GM19324 (cell line): Measurements from ENCODE around the gene ADCK1.
"Not testable (repeated sequence)": the region's sequence is repeated elsewhere in the genome, so short reads cannot be mapped to it uniquely, and the experiment has no call there.

Source experiments
- ATAC-seq: cut with Tn5 transposase; IDR thresholded peaks from one replicate; pipeline ENCODE4 v1.9.1; 2021; ENCODE audit warnings: mild to moderate bottlenecking, moderate library complexity; ENCODE audit not compliant: unreplicated experiment, low FRiP score

ADCK1 gene

DNA sequence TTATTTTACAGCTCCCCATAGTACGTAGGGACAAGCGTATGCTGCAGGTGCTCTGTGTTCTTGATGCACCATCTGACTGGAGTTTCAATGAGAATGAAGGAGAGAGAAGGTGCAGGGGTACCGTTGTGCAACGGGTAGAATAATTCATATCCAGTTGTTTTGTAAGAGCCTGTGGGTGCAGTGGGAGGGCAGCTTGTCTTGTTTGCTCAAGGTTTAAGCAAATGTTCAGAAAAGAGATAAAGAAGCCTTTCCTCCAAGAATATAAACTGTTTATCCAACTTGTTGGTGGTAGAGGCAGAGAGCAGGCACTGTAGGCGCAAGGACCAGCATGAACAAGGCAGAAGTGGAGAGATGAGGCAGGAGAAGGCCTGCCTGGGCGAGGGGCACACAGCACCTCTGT is 64.2 kb downstream of the ADCK1 start:
- ATAC-seq = no peak

DNA sequence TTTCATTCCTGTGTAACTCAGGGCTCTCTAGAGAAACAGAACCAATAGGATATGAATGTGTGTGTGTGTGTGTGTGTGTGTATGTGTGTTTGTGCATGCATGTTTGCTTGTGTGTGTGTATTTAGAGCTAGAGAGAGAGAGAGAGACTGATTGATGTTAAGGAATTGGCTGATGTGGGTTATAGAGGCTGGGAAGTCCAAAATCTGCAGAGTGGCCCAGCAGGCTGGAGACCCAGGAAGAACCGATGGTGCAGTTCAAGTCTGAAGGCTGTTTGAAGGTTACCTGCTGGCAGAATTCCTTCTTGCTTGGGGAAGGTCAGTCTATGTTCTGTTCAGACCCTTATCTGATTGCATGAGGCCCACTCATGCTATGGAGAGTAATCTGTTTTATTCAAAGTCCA is 64.7 kb downstream of the ADCK1 start:
- ATAC-seq = no peak

GRCh38 chr14:77865455-77865854 is 65.5 kb downstream of the ADCK1 start:
- ATAC-seq = no peak

- no peak for ATAC-seq
Observed at GRCh38 chr14:77866932-77867331, 67.0 kb downstream of the ADCK1 start.

GRCh38 chr14:77867476-77867875 is 67.6 kb downstream of the ADCK1 start:
- ATAC-seq = no peak

GRCh38 chr14:77868552-77869285 is 68.8 kb downstream of the ADCK1 start:
- ATAC-seq = no peak

DNA sequence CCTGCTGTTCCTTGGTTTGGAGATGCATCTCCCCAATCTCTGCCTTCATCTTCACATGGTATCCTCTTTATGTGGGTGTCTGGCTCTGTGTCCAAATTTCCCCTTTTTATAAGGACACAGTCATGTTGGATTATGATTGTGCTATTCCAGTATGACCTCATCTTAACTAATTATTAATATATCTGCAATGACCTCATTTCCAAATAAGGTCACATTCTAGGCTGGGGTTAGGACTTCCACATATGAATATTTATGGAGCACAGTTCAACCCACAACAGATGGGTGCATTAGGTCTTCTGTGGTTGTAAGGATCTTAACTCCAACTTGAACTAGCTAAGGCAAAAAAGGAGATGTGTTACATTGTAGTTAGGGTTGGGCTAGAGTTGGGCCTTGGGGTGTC is 69.4 kb downstream of the ADCK1 start:
- no peak for ATAC-seq

DNA sequence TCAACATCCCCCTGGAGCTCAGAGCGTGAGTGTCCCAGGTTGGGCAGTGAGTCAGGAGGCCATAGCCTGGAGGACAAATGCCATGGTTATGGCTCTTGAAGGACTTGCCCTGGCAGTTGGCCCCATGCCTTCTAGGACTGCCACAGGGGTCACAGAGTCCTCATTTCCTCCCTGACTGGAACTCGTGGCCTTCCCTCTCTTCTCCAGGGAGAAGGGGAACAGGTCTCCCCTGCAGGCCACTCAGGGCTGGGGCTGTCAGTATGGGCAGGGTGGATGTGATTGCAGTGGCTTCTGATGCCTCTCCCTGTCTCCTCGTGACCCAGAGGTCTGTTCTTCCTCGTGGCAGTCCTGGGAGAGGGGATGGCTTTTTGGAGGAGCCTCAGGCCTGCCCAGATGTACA is 70.7 kb downstream of the ADCK1 start:
- ATAC-seq = no peak

DNA sequence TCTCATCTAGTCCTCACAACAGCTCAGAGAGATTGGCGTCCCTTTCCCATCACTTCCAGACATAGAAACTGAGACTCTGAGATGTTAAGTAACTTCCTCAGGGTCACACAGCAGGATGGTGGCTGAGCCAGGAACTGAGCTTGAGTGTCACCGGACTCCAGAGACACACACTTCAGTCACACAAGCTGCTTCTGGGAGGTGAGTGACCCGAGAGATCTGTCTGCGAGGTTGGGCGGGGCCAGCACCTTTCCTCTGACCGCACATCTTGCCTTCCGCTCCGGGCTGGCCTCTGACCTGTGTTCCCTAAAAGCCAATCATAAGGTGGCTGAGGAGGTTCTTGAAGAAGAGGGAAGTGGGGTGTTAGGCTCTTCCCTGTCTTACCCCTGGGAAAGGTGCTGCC is 72.2 kb downstream of the ADCK1 start:
- ATAC-seq = no peak

DNA sequence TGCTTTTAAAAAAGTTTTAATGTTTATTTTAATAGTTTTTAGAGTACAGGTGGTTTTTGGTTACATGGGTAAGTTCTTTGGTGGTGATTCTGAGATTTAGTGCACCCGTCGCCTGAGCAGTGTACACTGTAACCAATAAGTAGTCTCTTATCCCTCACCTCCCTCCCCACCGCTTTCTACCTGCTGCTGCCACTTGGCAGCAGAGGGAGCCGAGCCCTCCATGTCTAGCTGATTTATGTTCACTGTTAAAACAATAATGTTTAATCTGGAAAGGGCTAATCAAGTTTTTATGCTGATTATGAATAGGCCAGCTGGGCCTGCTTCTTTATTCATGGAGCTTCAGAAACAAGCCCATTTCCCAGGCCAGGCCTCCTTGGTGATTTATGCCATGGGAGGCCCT is 73.1 kb downstream of the ADCK1 start:
- no peak for ATAC-seq

DNA sequence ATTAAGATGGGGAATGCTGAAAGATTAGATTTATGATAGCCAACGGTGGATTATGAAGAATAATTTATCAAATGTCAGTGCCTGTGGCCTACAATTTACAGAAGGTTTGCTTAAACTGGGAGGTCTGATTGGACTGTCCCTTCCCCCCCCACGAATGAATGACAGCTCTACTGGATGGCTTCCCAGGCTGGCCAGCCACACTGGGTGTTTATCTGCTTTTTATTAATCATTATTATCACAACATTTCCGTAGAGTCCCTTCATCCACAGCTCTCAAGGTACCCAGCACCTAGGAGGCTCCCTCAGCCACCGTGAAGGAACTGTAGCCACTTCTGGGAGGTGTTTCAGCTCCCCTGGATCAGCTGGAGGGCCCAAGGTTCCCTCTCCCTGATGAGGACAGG is 78.9 kb downstream of the ADCK1 start:
- ATAC-seq = no peak

GRCh38 chr14:77880056-77880455 is 80.1 kb downstream of the ADCK1 start:
- no peak for ATAC-seq

- no peak for ATAC-seq
Observed at GRCh38 chr14:77882098-77882497, 82.2 kb downstream of the ADCK1 start.

GRCh38 chr14:77882636-77883035 is 82.7 kb downstream of the ADCK1 start:
- no peak for ATAC-seq

DNA sequence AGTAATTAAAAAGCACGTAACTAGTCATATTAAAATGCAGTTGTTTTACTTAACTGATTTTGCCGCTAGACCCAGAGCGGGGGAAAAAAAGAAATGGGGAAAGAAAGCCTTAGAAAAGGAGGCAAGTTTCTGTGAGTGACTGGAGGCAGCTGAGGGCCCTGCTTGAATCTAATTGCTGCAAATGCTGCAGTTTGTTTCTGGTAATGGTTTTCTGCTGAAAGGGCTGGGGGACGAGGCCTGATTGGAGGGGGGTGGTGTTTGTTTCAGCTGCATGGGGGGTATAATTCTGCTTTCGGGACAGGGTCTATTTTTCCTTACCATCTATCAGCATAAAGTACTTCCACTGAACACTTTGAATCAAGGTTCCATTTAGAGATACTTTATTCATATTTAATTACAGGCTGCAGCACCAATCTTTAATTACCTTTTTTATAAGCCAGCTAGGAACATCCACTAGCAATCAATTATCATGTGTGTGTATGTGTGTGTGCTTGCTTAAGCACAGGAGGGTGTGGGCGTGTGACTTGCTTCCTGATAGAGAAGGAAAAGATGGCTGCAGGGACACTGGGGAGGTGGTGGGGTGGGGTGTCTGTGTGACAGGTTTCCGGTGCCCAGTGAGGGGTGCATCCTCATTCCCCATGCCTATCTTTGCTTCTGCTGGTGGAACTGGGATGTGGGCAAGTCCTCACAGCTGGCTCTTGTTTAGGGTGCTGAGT is 83.4 kb downstream of the ADCK1 start:
- no peak for ATAC-seq

DNA sequence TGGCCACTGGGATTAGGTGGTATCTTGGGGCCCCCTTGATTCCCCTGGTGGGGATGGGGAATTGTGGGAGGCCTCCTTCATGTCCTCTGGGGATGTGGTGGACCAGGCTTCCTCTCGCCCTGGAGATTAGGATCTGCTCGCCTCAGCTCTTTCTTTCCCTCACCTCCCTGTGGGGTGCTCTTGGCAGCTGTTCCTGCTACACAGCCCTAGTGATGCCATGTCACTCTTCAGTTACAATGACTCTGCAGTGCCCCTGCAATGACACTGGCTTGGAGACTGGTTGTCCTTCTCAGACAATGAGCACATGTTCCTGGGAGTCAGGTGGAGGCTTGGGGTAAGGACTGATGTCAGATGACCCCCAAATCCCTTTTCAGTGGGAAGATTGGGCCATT is 83.9 kb downstream of the ADCK1 start:
- no peak for ATAC-seq

DNA sequence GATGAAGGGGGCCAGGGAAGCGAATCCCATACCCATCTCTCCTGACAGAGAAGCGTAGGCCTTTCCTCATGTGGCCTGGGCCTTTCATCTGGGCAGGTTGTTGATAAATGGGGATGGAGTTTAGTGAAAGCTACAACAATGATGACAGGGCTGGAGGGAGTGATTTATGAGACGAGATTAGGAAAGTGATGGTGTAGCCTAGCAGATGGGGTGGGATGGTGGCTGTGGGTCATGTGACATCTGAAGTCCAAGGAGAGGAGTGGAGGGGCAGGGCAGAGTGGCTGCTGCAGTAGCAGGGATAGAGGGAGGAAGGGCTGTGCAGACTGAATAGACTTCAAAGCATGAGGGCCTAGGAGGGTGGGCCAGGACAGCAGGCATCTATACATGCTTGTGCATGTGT is 85.5 kb downstream of the ADCK1 start:
- ATAC-seq = no peak

DNA sequence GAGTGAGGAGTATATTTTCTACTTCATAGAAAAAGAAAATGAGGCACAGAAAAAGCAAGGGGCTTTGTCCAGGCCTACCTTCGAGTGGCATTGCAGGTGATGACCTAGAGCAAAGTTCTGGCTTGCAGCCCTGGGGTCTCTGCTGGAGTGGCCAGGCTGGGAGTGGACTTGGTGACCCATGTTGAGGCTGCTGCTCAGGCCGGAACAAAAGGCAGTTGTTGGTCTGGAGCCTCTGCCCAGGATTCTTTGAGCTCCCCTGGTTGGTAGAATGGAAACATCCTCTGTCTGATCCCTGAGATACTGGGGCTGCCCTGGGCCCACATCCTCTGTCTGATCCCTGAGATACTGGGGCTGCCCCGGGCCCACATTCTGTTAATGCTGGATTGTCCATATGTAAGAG is 86.1 kb downstream of the ADCK1 start:
- ATAC-seq = no peak

DNA sequence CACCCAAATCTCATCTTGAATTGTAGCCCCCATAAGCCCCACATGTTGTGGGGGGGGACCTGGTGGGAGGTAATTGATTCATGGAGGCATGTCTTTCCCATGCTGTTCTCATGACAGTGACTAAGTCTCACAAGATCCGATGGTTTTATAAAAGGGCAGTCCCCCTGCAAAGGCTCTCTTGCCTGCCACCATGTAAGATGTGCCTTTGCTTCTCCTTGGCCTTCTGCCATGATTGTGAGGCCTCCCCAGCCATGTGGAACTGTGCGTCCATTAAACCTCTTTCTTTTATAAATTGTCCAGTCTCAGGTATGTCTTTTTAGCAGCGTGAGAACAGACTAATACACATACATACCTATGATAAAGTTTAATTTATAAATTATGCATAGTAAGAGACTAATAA is 89.0 kb downstream of the ADCK1 start:
- ATAC-seq = not testable (repeated sequence)

GRCh38 chr14:77889971-77890442 is 90.1 kb downstream of the ADCK1 start:
- ATAC-seq = no peak

DNA sequence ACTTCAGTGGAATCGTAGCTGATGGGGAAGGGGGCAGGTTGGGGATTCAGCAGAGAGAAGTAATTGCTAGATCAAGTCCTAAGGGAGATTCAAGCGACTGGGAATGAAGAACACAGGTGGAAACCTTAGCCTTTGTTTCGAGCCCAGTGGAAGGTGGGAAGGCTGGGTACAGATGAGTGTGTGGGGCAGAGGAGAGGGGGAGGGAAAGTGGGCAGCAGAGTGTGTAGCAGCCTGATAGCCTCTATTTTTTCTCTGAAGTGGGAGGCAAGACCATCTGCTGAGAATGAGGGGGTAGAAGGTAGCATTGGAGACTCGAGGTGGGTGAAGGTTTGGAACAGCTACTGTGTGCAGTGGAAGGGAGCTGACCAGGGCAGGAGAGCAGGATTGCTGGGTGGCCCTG is 91.0 kb downstream of the ADCK1 start:
- no peak for ATAC-seq

GRCh38 chr14:77892381-77892871 is 92.5 kb downstream of the ADCK1 start:
- no peak for ATAC-seq
